MV-4-11 (cell line): ENCODE measurements around the gene RIC3.
"Not testable (repeated sequence)": the region's sequence is repeated elsewhere in the genome, so short reads cannot be mapped to it uniquely, and the experiment has no call there.

Source experiments
- DNase-seq: peaks from one replicate; lab custom pipeline; 2025; lab: John Stamatoyannopoulos, UW

Gene RIC3

DNA sequence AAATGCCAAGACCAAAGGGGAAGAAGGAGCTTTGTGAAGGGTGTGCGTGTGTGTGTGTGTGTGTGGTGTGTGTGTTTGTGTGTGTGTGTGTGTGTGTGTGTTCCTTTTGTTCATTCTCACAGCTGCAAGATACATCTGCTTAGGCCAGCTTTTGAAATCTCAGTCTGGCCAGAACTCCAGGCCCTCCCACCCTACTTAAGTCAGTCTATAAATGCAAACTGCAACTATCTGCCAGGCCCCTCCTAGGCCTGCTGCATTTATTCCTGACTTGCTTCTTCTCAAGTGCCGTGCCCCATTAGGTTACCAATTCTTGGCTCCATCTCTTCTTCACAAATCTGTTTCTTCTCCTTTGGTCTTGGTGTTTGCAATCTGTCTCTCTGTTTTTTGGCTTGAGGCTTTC, 21.6 kb upstream of the RIC3 start:
- no peak for DNase-seq

DNA sequence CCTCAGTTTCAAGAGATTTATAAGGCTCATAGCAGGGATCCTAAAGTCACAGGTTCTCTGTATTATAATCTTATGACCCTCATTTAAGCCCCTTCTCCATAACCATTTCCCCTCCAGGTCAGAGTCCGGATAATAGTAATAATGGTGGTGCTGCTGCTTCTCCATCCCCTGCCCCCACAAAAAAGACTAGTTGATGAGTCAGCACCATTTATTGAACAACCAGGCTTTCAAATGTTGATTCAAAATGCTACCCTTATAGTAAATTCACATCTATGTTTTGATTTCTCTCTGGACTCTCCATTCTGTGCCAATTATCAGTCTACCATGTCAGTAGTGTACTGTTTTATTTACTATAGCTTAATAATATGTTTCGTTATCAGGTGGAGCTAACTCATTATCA, 17.6 kb upstream of the RIC3 start:
- no peak for DNase-seq

DNA sequence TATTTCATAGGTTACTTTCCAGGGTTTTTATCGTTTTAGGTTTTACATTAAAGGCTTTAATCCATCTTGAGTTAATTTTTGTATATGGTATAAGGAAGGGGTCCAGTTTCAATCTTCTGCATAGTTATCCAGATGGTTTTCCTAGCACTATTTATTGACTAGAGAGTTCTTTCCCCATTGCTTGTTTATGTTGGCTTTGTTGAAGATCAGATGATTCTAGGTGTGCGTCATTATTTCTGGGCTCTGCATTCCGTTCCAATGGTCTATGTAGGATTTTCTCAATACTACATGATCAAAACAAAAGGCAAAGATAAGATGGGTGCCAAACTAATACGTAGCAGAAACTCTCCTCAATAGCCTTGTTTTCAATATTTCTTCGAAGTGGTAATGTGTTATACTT, 14.3 kb upstream of the RIC3 start:
- DNase-seq, result no peak

DNA sequence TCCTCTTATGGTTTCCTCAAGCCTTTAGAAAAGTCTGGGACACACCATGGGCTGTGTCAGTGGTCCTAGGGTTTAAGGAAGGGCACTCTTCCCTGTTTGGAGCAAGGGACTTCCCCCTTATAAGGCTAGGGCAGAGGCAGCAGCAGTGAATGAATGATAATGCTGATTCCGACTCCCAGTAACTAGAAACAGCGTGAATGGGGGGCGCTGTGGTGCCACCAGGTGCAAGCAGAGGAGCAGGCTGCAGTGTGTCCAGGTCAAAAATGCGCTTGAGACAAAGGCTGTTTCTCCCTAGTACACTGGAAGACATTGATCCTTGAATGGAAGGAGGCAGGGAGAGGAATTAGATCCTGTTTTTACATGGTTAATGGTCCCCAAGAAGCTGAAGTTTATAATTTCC, 11.6 kb upstream of the RIC3 start:
- DNase-seq, result no peak

DNA sequence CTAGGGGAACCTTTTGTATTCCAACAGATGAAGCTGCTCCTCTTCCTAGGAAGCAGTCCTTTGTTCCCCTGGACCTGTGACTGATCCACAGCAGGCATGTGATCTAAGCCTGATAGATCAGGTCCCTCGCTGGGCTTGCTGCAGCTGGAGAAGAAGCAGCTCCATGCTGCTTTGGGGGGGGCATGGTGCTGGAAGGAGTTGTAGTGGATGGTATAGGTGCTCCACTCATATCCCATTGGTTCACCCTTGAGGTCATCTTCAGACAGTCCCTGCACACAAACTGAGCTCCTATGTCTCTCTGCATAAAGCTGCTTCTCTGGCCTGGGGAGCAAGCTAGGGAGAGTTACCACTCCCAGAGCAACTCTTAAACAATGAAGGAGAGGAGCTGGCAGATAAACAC, 9.5 kb upstream of the RIC3 start:
- DNase-seq, result no peak

DNA sequence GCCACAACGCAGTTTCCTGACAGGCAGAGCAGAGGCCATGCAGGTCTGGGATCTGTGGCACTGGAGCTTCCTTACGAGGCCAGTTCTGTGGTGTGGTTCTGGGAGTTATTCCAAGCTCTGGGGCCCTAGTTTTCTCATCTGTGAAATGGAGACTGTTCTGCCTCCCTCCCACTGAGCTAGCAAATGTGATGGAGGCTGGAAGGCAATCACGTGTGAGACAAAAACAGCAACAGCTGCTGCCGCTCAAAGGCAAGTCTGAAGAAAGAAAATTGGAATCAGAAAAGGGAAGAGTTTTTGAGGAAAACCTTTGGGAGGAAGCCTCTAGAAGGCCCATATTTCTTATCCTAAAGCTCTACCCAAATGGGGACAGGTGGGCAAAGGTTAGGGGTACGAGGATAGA, 8.3 kb upstream of the RIC3 start:
- no peak for DNase-seq

DNA sequence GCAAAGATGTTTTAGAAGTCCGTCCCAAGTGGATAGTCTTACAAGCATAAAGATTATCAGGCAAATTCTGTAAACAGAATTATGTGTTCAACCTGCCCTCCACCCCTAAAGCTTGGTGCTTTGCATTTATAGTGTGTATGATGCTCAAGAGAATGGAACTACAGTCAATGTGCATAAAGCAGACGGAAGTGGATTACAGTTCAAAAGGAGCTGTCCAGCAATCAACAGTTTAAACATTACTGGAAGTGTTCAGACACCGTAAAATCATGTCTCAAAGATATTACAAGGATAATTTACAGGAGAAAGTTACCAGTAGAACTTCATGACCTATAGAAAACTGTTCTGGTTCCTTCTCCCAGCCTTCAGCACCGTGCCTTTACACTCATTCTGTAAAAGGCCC, 1.0 kb downstream of the RIC3 start:
- no peak for DNase-seq

DNA sequence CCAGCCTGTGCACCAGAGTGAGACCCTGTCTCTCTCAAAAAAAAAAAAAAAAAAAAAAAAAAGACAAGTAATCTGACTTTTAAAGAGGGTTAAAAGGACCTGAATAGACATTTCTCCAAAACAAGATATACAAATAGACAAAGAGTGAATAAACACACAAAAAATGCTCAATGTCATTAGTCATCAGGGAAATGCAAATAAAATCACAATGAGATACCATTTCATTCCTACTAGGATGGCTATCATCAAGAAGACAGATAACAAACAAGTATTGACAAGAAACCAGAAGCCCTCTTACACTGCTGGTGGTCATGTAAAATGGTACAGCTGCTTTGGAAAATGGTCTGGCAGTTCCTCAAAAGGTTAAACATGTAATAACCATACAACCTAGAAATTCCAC, 4.1 kb downstream of the RIC3 start:
- DNase-seq, result no peak

DNA sequence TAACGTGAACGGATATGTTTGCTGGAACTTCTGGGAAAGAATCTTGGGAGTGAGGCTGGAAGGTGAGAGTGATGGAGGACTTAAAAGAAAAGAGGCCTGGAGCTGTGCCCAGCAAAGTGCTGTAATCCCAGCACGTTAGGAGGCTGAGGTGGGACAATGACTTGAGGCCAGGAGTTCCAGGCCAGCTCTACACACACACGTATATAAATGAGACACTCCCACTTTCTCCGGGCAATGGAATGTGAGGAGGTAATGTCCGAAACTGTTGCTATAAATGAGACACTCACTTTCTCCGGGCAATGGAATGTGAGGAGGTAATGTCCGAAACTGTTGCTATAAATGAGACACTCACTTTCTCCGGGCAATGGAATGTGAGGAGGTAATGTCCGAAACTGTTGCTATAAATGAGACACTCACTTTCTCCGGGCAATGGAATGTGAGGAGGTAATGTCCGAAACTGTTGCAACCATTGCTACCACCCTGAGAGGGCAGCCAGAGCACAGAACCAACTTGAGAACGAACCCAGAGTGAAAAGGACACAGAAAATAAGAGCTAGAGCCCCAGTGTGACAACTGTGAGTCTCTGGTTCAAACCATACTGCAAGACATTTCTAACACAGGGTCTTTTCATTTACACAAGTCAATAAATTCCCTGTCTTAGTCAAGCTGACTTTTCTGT, 7.1 kb downstream of the RIC3 start:
- DNase-seq, result not testable (repeated sequence)

DNA sequence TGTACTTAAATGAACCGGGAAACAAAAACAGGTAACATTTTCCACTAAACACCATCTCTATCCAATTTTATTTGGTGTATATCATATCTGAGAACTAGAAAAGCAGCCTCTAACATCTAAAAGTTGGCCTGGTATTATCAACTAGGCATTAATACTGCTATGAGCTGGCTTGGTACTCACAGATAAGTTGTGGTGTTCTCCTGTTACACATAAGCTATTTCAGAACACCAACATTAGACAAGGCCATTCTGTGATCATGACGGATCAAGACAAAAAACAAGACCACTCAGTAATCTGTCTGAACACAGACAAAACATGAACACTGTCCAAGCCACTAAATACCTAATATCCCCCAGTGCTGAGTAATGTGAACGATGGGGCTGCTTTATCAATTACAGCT, 11.9 kb downstream of the RIC3 start:
- DNase-seq, result no peak

DNA sequence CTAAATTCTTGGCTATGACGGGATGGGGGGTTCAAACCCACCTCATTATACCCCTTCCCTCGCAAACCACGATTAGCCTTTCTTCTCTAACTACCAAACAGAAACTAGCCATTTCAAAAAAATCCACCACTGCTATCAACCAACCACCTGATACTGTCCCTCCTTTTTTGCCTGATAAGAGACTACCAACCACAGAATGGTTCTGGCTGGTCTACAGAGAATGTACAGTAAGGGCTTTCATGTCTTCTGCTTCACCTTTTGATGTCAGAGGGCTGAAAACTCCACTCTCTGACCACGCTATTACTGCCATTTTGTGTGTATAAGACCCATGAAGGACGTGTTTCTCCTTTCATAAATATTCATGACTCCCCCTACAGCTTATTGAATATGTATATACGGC, 19.1 kb downstream of the RIC3 start:
- DNase-seq, result no peak

DNA sequence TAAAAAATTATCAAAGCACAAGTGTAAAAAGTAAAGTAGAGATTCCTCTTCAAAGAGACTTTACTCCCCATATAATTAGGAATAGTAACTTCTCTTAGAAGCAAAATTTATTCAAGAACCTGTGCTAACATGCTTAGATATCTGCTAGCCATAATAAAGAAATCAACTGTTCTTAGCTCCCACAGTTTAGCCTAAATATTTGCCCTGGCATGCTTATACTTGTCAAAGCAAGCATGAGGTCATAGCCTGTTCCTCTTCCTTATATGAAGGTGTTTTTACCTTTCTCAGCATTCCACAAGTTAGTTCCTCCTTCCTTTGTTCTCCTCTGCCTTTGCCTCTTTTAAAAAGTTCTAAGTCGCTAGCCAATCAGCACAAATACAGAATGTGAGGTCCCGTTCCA, 30.3 kb downstream of the RIC3 start:
- no peak for DNase-seq

DNA sequence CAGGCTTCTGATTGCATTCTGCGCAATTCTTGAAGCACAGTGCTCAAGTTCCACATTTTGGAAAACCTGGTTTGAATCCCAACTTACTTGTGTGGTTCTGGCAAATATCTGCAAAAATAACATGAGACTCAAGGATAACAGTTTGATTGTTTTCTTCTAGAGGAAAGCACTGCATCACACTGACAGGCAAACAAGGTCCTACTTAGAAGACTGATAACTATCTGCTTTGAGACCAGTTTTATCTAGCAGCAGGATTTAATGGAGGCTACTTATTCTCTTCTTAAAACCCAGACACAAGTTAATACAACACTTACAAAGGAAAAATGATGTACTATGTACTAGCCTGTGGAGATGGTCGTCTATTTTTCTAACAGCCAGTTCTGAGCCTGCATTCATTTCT, 41.4 kb downstream of the RIC3 start:
- DNase-seq, result no peak

DNA sequence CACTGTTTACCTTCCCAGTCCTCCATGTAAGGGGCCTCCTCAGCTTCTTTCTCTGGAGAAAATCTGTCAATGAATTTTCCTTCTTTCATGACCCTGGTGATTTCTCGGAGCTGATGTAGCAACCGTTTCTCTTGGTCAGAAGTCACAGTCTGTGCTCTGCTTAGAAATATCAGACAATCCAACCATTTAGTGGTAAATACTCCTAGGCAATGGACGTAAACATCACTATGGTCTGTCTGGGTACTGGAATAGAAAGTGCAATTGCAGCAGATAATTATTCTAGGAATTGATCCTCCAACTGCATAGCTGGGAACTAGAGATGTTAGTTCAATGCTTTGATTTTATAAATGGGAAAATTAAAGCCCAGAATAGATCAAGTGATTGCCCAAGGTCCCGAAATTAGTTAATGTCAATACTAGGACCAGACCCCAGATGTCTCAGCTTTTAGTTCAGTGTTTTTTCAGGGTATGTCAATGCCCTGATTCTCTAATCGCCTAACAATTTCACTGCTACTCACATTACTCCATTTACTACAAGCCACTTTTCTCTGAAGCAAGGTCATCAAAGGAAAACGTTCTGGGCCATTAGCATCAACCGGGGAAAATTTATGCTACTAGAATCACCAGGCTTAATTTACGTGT, 42.1 kb downstream of the RIC3 start:
- no peak for DNase-seq

DNA sequence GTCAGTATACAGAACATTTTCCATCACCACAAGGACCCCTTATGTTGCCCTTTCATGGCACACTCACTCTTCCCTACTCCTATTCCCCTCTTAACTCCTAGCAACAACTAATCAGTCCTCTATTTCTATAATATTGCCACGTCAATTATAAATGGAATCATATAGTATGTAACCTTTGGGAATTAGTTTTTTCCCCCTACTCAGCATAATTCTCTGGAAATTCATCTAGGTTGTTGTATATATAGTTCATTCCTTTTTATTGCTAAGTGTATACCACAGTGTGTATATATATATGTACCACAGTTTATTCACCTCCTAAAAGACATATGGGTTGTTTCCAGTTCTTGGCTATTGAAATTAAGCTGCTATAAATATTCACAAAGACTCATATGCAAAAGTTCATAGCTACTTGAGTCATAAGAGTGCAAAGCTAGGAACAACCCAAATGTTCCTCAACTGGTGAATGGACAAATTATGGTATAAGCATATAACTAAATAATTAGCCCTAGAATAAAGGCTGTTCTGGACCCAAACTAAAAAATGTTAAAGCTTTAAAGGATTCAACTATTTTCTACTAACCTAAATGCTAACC, 46.6 kb downstream of the RIC3 start:
- DNase-seq, result no peak

DNA sequence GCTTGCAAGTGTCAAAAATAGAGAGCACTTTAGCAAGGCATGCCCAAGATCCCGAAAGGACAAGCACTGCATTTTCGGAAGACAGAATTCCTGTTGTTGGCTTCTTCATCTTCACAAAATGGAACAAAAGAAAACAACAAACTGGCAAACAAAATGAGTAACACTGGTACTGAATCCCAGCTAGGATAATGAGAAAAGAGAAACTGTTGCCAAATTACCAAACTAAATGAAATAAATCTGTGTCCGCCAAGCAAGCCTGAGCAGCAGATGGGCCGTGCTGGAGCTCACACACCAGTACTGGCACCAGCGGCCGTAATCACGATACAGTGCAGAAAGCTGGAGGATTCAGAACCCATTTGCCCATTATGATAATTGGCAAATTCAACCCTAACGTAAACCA, 57.2 kb downstream of the RIC3 start:
- no peak for DNase-seq

DNA sequence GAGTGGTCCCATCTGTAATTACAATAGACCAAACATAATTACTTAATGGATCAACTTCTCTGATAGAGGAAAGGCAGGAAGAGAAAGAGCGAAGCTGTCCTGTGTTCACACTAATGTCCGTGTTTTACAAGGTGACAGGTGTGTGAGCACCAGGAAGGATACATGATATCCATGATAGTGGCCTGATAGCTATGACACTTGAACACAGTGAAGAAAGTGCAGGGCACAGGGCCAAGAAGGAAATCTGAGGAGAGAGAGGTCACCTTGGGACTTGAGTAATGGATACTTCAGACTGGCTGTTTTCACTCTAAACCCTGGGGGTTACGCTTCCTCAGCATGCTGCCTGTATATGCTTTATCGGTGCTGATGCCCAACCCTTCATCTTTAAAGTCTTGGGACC, 58.4 kb downstream of the RIC3 start:
- DNase-seq, result no peak

DNA sequence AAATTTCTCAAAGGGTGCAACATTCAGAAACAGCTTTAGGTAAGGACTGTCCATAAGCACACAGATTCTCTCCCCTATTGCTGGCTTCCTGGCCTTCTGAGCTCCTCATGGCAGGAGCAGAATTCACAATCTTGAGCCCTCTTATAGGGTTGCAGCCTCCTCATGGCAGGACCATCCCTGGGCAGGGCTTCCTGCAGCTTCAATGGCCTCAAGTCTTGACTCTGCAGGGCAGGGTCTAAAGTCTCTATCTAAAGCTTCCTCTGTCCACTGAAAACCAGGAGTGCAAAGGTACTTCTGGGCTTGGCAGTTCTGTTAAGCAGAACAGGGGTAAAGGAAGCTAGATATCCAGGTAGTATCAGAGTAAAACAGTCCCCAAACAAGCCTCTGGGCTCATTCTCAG, 59.1 kb downstream of the RIC3 start:
- no peak for DNase-seq

DNA sequence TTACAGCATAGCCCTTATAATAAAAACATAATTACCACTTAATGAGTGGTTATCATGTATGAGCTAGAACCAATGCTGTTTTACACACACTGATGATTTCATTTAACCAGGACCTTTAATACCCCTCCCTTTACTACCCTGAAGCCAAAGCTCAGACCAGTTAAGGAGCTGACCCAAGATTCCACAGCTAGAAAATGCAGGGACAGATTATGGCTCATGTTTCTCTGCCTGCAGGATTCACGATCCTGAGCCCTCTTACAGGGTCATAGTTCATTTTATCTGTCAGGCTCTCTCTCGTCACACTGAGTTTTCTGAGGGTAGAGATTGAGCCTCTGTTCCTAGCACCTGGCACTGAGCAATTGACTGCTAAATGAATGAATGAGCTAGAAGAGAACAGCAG, 60.4 kb downstream of the RIC3 start:
- no peak for DNase-seq

DNA sequence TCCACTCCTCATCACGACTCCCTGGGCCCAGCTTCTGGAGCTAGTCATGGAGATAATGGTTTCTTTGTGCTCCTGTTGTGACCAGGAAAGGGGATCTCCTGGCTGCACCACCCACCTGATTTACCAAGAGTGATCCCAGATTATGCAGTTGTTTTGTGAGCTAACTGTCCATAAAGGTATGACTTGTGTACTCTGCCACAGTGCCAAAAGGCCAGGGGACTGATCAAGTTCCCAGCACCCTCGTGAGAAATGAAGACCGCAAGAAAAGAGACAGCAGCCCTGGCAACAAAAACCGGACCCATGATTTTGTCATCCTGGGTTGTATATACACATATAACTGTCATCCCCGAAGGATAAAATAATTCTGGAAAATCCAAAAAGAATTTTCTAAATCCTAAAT, 61.2 kb downstream of the RIC3 start:
- DNase-seq, result no peak

DNA sequence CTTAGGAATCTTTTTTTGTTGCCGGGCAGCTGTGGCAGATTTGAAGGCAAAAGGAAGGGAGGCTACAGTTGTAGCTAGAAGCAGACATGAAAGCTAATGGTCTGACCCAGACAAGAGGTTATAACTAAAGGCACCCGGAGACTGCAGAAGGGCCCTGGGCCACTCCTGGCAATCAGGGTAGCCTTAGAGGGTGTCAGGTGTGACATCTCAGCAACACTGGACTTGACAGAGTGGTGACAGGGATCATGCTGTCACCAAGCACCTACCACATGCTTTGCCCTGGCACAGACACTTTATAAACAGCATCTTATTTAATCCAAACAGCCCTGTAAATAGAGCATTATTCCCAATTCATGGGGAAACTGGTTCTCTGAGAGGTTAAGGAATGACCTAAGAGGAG, 62.1 kb downstream of the RIC3 start:
- no peak for DNase-seq

DNA sequence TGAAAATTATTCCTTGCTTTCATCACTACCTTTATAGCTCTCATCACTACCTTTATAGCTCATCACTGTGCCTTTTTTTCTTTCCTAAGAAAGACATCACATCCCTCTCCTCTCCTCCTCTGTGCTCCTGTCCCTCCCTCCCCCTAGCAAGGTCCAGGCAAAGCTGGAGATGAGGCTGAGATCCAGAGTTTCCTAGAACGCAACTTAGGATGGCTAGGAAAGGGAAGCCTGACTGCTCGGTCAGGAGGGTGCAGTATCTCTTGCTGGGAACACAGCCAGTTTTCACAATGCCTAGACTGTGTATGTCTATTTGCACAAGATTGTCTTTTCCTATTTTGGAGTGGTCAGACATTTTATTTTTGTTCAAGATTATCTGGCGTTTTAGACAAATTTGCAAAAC, 63.2 kb downstream of the RIC3 start:
- no peak for DNase-seq

DNA sequence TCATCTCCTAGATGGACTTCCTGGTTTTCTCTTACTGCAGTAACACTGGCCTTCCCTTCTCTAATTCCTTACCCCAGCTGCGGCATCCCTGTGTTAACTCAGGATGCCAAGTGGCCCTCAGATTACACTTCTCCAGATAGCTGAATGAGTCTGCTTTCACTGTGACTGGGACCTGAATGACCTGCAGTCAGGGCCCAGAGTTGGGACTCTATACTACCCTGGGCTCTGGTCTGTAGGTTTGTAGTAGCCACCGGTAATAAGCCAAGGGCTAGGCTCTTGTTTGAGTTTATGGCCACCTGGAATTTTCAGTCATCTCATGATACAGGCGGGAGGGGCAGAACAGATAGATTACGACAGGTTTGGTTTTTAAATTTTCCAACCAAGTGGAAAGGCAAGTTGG, 63.7 kb downstream of the RIC3 start:
- DNase-seq, result no peak

DNA sequence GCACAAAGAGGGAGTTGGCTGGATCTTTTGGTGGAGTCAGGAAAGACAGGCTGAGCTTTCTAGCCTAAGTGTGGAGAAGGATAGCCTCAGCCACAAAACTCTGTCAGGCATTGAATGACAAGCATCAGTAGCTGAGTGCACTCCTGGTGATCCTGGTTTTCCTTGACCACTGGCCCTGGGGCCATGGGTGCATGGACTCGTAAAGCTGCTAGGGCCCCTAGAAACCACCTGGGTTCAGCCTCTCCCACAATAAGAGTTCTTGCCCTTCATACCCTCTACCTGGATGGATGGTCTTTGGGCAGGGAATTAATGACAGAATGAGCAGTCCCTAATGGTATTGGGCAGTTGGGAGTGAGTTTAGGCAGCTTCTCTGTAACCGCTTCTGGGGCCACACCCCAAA, 64.9 kb downstream of the RIC3 start:
- DNase-seq, result no peak
